Stimulated activated CD4-positive, alpha-beta T cell treated with anti-CD3 and anti-CD28 coated beads, Interleukin-2, amount 100 ng/mL, for 48 hours (primary cell): Measurements from ENCODE around the gene AKAP8L.
"Not testable (repeated sequence)": the region's sequence is repeated elsewhere in the genome, so short reads cannot be mapped to it uniquely, and the experiment has no call there.

Source experiments
- DNase-seq, 2 donors: peaks; one replicate each; pipeline ENCODE4 v3.0.0-alpha.2; 2020

AKAP8L gene

DNA sequence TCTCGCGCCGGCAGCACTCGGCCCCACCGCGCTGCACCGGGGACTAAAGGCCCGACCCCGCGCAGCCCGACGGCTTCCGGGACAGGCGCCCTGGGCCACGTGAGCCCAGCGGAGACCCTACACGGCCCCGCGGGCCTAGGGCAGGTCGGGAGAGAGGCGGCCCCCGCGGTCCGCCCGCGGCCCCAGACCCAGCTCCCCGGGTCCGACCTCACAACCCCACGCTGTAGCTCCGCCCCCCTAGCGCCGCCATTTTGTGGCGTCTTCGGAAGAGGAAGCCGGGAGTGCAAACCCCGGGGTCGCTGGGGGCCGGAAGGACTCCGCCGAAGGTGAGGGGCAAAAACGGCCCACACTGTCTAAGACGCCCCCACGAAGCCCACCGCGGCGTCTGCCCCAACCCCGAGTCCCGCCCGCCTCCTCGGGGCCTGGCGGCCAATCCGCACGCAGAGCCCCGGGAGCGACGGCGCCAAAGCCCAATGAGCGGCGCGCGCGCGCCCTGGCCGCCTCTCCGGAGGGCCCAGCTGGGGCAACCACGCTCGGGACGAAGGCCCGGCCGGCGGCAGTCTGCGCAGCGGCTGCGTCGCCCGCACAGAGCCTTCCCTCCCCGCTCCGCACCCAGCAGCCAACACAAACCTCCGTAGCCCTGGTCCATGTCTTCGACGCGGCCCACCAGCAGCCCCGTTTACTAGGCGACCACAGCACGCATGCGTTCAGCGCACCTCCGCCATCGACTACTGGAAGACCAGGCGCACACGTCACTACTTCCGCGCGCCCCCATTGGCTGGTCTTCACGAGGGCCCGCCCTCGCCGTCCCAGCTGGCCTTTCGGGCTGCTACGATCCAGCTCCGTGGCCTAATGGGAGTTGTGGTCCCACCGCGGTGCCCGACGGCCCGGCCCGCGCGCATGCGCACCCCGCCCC is 39.4 kb downstream of the AKAP8L start, which contains the start of gene AKAP8:
AKAP8 (minus strand) TSS at position 705 of the 916 bp plus-strand sequence; CDS start at position 649, 56 bp downstream.
- DNase-seq, result peak; percentile 94 to 98

DNA sequence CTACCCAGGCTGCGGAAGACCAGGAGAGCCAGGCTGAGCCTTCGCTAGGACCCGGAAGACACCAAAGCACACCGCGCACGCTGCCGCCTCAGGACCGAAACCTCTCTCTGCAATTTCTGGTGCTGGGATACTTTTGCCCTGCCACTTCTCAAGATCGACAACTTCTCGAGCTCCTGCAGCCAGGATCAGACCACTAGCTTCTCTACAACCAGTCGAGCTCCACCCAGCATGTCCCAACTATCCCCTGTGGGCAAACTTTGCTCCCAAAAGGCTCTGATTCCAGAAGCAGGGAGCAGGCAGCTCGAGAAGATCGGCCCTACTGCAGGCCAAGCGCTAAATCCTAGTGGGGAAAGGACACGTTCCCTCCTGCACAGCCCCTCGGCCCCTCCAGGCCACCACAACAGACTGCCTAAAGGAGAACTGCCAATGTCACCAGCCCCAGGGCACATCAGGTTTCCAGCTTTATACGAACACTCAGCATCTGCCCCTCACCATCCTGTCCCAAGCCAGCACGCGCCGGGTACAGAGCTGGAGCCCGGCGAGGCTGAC is 40.2 kb downstream of the AKAP8L start:
- DNase-seq, result peak; percentile 29 to 43

DNA sequence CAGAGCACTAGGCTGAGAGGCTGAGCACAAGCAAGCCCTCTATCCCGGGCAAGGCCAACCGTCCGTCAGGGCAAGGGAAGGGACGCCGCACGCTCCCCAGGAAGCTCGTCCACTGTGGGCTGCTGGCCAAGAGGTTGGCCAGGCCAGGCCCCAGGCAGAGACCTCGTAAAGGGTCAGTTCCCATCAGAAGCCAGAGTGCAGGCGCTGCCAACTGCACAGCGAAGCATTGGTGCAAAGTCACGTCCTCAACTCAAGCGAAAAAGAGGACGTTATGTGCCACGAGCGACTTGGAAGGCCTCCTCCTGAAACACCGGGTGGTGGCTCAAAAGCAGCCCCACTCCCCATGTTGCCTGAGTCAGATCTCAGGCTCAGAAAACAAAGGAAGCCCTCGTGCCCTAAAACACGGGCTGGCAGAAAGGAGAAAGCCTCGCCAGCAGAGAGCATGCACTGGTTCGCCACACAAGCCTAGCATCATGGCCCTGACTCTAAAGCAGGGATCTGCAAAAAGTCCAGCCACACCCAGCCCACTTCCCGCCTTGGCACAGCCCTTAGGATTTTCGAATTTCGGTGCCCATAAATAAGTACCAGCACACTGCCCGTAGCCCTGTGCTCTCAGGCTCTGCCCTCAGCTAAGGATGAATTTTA is 43.9 kb downstream of the AKAP8L start:
- no peak for DNase-seq

DNA sequence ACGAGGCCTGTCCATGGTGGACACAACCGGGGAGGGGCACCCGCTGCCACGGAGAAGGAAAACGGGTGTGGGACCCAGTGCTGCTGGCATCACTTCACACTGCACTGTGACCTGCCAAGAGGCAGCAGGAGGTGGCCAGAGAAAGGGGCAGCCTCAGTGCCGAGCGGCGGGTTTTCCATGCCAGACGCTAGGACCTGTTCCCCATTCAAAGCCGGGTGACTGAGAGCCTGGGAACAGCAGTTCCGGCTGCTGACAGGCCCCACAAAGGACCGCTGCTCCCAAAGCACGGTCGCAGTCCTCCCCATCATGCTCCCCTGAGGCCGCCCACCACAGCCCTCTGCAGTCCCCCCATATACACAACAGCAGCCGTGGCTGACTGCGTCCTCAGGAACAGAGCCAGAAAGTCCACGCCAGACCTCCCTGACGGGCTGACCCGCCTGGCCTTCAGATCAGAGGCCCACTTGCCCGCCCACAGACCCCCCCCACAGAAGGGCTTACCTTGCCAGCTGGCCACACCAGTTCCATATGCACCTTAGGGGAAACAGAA is 44.6 kb downstream of the AKAP8L start:
- DNase-seq, result no peak

DNA sequence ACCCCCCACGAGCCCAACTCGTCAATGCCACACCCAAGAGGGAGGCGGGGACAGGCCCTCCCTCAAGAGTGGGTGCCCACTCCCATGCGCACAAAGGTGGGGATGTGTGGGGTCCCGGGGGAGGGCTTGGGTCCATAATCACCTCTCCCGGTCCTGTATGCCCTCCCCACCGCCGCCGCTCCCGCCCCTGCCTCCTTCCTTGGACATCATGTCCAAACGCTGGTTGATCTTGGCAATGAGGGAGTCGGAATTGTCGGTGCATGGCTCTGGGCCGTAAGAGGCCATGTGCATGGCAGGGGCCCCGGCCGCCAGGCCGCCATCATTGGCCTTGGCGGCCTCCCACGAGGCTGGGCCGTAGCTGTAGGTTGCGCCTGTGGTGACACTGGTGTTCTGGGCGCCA is 45.1 kb downstream of the AKAP8L start:
- no peak for DNase-seq

DNA sequence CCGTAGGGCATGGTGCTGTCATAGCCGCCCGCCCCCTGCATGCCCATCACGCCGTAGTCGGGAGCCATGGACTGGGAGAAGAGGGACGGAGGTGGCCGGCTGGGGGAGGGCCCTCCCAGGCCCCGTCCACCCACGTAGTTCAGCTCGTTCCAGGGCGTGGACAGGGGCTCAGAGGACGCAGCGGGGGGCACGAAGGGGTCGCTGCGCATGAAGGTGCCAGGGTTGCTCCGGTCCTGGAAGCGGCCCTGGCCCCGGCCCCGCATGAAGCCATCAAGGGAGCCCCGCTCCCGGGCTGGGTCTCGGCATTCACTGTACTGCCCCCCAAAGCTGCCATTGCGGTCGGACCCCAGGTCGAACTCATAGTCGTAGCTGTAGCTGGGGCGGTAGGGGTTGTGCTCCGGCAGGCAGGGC is 45.9 kb downstream of the AKAP8L start:
- no peak for DNase-seq

DNA sequence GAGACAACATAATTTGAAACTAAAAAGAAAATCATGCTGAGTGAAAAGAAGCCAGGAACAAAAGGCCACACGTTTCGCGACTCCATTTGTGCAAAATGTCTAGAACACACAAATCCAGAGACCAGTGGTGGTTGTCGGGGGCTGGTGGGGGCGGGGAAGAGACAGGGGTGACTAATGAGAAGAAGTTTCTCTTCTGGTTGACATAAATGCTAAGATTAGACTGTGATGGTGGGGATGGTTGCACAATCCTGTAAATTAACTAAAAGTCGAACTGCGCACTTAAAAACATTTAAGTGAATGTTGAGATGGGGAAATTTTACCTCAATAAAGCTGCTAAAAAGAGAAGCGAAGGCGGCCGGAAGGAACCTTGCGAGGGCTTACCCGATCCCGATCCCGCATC is 46.3 kb downstream of the AKAP8L start:
- DNase-seq, result peak in 1 of 2 donors; percentile 17

DNA sequence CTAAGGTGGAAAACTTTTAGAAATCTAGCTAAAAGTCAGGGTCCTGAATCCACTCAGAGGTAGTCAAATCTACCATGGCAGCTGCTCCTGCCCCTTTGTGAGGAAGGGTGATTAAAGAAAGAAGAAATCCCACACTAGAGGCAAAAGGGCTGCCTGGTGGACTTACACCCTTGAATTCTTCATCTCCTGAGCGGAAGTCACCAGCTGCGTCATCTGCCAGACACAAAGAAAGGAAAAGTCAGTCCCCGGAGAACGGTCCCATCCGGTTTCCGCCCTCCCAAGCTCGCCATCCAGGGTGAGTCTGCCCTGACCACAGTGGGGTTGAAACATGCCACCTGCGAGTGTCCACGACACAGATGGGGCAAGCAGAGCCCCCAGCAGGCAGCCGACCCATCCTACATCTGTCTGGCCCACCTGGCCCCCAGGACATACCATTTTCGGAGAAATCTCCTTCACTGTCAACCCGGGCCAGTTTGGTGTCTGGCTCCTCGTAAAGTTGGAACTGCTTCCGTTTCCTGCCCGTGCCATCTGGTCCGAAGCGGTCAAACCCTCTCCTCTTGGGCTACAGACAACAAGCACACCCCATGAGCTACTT is 46.9 kb downstream of the AKAP8L start:
- no peak for DNase-seq

DNA sequence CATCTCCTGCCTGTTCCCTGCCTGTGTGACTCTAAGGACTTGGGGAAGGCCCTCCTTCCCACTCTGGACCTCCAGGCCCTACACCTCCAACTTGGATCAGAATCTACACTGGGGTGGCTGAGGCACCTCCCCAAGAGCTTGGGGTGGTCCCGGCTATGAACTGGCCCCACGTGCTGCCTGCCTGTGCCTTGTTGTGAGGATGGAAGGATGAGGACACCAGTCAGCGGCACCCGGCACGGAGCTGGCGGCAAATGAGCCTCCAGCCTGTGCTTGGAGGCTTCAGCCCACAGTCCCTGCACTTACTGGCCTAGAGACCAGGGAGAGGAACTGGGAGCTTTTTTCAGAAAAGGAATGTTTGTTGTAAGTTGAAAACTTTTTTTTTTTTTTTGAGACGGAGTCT is 47.7 kb downstream of the AKAP8L start:
- no peak for DNase-seq

DNA sequence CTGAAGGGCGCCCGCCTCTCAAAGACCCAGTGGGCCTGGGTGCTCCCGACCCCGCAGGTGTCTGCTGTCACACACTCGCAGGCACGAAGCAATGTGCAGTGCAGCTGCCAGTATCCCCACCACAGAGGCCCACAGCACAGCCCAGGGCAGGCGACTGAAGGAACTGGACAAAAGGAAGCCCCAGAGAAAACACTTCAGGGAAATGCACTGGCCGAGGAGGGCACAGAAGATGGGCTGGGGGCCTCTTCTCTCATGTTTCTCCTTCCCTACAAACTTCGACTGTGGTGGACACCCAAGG is 49.2 kb downstream of the AKAP8L start:
- DNase-seq, result no peak

DNA sequence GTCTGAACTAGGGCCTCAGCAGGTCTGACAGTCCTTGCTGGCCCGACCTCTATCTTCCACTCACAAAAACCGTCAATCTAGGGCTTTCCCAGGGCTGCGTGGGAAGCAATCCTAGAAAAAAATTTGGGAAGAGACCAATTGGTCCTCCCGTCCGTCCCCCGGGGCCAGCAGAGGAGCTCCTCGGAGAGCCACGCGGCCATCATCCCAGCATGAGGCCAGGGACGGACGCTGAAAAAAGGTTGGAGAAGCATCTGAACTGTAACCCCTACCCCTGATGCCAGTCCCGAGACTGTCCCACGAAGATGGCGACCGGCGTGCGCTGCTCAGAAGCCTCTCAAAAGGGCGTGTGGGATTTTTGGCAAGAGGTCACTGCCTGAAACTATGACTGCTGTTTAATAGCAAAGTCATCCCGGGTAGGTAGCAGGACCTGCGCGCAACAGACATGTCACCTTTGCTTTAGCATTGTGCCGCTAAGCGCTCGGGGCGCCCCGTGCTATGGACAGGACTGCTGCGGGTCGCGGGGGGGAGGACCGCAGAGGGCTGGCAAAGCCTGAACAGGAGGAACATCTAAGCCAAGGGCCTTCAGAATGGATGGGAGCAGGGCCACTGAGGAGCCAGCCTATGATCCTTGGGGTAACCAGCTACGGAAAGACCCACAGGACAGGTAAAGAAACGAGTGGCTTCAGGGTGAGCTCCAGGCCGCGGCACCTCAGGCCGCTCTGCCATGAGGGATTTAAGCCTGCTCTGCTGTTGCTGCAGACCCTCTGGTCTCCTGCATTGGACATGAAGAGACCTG is 49.8 kb downstream of the AKAP8L start:
- DNase-seq, result no peak

DNA sequence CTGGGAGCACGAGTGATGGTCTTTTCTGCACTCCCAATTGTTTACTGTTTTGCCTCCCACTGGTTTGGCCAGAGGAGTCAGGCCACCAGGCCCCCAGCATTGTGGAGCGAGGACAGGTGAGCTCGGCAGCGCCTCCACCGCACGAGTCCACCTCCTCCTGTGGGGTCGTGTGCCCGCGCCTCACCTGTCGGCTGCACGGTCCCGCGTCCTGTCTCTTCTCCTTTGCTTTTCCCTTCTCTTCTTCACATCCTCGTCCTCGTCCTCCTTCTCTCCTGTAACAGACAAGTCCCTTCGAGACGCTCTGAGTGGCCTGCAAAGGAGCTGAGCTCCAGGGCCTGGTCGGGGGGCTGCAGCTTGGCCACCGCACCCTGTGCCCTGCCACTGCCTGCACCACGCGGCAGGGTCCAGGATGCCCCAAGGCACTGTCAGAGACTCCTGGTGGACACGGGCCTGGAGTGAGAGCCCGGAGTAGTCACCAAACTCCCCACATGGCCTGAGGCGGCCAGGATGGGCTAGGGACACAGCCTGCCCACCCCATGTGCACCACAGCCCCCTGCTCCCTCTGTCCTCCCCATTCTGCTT is 50.6 kb downstream of the AKAP8L start:
- no peak for DNase-seq

DNA sequence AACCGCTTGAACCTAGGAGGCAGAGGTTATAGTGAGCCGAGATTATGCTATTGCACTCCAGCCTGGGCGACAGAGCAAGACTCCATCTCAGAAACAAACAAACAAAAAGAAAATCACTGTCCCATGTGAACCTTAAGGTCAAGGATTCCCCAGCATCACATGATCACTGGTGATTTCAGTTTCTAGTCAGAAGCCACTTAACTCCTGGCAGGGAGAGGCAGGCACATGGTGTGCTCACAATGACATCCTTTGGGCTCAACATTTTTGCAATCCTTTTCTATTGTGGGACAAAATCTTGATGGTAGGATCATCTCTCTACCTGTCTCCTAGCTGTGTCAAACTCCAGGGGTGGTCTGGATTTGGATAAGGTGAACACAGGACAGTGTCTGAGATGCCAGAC is 51.3 kb downstream of the AKAP8L start:
- DNase-seq, result no peak

DNA sequence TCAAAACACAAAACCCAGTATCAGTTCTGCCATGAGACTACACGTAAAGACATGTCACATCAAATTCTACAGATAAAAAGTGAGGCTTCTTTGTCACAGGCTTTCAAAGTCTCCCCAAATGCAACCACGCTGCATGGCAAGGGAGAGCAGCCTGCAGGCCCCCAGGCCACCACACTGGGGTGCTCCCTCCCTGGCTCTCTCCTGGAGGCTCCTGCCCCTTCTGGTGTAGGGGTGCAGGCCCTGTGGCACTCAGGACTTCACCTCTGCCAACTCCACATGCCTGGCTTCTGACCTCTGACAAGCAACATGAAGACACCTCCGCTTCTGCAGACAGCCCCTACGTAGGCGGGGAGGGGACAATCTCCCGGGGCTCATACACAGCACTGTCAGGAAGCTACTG is 53.5 kb downstream of the AKAP8L start:
- DNase-seq, result no peak

DNA sequence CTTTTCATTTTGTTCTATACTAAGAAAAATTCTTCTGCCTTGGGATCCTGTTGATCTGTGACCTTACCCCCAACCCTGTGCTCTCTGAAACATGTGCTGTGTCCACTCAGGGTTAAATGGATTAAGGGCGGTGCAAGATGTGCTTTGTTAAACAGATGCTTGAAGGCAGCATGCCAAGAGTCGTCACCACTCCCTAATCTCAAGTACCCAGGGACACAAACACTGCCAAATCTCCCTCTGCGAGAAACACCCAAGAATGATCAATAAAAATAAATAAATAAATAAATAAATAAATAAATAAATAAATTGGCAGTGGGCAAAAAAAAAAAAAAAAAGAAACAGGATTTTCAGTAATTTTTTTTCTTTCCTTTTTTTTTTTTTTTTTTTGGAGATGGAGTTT is 55.0 kb downstream of the AKAP8L start:
- not testable (repeated sequence) for DNase-seq

DNA sequence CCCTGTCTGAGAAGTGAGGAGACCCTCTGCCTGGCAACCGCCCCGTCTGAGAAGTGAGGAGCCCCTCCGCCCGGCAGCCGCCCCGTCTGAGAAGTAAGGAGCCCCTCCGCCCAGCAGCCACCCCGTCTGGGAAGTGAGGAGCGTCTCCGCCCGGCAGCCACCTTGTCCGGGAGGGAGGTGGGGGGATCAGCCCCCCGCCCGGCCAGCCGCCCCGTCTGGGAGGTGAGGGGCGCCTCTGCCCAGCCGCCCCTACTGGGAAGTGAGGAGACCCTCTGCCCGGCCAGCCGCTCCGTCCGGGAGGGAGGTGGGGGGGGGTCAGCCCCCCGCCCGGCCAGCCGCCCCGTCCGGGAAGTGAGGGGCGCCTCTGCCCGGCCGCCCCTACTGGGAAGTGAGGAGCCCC is 55.7 kb downstream of the AKAP8L start:
- DNase-seq, result not testable (repeated sequence)

DNA sequence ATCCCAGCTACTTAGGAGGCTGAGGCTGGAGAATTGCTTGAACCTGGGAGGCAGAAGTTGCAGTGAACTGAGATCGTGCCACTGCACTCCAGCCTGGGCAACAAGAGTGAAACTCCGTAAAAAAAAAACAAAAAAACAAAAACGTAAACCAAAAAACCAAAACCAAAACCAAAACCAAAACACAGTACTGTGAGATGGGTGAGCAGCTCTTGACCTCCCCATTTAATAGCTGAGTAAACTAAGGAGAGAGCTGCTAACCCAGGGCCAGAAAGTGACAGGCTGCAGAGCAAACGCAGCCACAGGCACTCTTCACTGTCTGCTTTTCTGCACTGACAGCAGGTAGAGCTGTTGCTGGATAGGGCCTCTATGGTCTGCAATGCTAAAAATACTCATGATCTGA is 58.8 kb downstream of the AKAP8L start:
- DNase-seq, result not testable (repeated sequence)

DNA sequence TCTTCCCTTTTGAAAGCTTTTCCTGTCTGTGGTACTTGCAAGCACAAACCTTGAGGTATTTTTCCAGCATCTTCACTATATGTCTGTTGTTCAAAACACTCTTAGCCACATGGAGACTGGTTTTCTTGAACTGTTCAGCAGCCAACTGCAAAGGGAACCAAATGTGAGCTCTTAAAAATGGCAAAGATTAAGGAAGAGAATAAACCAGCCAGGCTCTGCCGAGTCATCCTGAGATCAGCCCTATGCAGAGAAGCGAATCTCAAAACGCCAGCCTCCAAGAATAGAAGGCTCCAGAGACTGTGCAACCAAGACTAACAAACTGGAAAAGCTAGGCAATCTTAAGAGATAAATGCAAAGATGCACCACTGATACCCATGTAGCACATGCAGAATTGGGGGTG is 59.9 kb downstream of the AKAP8L start:
- no peak for DNase-seq

DNA sequence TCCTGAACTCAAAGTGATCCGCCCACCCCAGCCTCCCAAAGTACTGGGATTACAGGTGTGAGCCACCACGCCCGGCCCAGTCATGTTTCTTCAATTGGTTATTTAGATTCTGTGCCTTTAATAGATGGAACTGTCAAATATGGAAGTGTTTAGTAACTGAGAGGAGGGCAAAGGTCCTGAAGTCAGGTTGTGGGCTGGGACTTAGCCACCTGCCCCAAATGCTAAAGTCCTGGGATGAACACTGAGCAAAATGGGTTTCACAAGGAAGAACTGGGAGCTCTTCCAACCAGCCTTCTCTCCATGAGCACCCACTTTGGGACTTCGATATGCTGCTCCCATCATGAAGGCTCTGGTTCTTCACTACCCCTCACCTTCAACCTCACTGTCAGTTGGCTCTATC is 60.9 kb downstream of the AKAP8L start:
- DNase-seq, result no peak

DNA sequence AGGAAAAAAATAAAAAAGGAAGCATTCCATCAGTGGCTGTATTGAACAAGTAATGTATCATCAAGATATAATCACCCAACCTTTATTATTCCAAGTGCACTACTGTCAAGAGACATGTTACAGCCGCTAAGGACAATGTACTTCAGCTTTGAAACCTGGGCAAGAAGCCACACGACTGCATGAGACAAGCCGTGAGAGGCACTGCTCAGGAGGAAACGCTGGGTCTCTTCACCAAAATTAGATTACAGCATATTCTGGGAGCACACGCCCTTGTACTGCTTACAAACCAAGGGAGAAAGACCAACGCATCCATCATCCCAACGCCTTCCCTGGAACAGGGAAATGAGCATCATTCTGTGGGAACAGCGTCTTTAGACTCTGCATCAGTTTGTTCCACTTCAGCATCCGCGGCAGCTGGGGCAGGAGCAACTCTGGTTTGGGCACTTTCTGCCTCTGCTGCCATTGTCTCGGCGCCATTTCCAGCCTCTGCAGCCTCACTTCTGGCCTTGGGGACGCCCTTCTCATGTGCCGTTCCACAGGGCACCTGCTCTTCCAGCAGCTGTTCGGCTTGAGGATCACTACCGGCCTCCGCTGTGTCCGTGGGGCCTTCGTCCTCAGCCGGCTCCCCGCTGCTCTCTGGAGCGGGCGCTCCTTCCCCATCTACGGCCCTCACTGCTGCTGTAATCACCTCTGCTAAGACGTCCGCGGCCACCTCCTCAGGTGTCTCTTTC is 64.1 kb downstream of the AKAP8L start:
- DNase-seq, result no peak

DNA sequence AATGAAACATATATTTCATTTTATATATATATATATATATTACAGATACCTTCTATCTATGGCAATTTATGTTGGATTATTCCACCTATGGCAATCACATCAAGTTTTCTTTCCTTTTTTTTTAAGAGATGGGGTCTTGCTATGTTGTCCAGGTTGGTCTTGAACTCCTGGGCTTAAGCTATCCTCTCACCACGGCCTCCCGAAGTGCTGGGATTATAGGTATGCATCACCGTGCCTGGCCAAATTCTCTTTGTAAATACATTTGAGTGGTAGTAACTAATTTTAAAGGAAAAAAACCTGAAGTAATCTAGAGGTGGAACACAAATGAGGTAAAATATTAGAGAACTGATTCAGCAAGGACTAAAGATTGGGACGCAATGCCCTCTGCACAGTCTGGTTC is 64.9 kb downstream of the AKAP8L start:
- no peak for DNase-seq
